SU-DHL-6 (cell line): ENCODE measurements around the gene RALGDS.

Experiments
- EZH2phosphoT487 ChIP-seq: fragments of 200-600 bp; sonication (generic), shearing (Covaris generic); conservative IDR thresholded peaks from 2 replicates; pipeline ENCODE4 v1.6.1; 2018; ENCODE audit warnings: mild to moderate bottlenecking, antibody characterized with exemption, low read length, moderate library complexity, mixed read lengths
- TF ChIP-seq, protein P1 (sequence below): fragments of 200-600 bp; sonication (generic); IDR thresholded peaks from one replicate; pipeline ENCODE4 v1.5.1; 2017; ENCODE audit warnings: antibody characterized with exemption, mild to moderate bottlenecking, low read length, moderate library complexity; ENCODE audit not compliant: insufficient read depth, poor library complexity, severe bottlenecking

DNA sequence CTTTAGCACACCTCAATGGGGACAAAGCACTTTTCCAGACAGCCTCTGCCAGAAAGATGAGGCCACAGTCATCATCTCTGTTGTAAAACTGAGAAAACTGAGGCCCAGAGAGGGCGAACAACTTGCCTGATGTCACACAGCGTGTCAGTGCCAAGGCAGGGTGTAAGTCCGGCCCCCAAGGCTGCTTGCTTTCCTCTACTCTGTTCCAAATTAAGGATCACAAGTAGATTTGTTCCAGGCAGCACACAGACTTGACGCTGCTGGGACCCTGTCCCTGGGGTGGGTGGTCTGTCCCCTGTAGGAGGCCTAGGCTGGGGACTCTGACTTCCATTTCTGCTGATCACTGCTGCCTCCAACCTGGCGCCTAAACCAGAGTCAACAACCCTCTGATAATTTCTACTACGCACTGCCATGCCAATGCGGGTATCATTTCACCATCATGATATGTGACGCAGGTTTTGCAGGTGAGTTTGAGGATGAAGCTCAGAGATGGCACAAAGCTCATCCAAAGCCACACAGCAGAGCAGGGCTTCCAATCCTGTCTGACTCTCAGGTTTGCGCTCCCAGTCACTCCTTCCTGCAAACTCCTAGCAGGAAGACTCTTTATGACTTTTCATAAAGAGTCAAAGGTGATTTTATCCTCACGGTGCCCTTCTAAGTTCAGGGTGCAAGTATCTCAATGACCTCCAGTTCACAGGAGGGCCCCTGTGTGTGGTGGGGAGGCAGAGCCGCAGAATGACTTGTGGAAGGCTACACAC, 13.5 kb upstream of the RALGDS start:
- TF ChIP-seq, protein P1, sequence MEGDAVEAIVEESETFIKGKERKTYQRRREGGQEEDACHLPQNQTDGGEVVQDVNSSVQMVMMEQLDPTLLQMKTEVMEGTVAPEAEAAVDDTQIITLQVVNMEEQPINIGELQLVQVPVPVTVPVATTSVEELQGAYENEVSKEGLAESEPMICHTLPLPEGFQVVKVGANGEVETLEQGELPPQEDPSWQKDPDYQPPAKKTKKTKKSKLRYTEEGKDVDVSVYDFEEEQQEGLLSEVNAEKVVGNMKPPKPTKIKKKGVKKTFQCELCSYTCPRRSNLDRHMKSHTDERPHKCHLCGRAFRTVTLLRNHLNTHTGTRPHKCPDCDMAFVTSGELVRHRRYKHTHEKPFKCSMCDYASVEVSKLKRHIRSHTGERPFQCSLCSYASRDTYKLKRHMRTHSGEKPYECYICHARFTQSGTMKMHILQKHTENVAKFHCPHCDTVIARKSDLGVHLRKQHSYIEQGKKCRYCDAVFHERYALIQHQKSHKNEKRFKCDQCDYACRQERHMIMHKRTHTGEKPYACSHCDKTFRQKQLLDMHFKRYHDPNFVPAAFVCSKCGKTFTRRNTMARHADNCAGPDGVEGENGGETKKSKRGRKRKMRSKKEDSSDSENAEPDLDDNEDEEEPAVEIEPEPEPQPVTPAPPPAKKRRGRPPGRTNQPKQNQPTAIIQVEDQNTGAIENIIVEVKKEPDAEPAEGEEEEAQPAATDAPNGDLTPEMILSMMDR, result no peak
- TF ChIP-seq EZH2phosphoT487, result no peak
